Amniotic epithelial cell (primary cell): ENCODE results near the gene EXOC6B.
"Not testable (repeated sequence)": the region's sequence is repeated elsewhere in the genome, so short reads cannot be mapped to it uniquely, and the experiment has no call there.

Source experiments
- DNase-seq: peaks from one replicate; pipeline ENCODE4 v3.0.0-alpha.2; 2010; ENCODE audit warnings: low read depth

The EXOC6B gene

DNA sequence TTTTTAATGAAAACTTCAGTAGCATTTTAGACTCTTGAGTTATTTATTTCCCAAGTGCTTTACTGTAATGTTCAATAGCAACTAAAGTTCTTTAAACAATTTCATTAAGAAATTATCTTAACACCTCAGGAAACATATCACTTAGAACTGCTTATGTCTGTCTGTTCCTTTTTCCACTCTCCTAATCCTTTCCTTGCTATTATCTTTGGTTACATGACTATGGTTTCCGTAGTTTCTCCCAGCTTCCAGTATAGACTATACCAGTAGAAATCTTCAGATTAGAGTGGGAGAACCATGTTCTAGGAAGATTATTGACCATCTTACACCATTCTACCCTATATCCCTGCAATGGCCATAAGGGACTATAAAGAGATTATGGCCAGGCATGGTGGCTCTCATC is 280.0 kb downstream of the EXOC6B start:
- DNase-seq: no peak

DNA sequence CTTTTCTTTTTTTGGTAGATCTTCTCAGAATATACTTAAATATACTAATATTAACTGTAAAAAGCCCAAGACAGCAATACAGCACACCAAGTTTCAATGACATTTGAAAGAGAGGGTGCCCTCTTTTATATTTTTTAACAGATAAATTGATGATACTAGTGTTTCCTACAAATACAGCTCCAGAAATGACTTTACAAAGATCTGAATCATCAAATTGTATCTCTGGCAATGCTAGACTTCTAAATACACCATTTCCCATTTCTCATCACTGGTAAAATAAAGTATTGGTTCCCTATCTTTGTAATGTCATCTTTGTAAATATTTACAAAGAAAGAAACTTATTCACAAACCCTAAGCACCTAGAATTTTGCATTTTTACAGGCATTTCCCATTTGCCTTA is 281.3 kb downstream of the EXOC6B start:
- DNase-seq: no peak

DNA sequence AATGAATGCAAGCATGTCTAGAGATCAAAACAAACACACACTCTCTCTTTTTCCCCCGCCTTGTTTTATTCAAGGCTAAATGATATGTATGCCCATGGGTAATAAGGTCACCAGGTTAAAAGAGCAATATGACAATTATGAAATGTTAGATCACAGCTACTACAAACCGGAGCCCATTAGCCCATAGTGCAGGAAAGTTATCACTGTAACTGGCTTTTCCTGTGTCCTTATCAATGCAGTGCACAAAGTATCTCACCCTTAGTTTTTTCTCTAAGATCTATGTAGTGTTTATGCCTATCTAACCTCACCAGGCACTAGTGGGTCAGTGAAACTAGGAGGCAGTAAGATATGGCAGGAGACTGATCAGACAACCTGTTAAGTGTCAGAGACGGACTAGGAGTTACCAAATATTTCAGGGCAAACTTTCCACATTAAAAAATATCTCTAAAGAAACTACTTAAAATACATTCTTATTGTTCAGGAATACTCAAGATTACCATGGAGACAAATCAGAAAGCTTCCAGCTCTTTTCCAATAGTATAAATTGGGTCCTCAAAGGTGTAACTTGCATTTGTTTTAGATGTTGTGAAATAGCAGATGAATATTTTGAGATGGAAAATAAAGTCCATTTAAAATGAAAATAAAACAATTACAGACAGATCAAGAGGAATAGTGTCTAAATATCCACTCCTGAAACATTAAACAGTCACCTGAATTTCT is 282.2 kb downstream of the EXOC6B start:
- DNase-seq: no peak

DNA sequence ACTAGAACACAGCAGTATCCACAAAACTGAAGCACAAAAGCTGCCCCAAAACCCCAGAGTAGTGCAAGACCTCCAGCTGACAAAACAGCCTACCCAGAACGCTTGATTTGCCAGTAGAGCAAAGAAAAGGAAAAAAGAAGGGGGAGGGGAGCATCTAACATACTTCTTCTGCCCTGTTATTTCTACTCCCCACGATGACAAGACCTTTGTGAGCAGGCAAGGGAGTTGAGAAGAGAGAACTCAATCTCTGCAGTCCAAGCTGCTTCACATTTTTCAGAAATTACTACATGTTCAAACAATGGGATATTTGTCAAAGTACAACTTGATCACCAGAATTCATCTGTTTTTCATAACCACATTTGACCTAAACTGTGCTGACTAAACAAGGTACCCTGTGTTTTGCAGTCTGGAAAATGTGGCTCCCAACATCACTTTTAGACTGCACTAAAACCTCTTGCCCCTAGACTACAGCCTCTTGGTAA is 286.7 kb downstream of the EXOC6B start:
- DNase-seq: peak; percentile 55

DNA sequence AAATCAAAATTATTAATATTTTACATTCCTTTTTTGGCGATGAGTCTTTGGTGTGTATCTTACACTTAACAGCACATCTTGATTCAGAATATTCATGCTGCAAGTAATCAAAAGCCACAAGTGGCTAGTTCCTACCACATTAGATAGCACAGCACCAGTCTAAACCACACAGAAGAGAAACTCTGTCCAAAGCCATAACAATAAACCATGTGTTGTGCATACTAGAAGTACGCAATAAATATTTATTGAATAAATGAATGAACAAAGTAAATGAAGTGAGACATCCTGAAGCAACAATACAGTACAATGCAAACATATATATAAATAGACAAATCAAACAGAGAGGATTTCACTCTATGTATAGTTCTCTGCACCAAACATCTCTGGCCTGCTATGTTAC is 287.3 kb downstream of the EXOC6B start:
- peak; percentile 30 for DNase-seq

DNA sequence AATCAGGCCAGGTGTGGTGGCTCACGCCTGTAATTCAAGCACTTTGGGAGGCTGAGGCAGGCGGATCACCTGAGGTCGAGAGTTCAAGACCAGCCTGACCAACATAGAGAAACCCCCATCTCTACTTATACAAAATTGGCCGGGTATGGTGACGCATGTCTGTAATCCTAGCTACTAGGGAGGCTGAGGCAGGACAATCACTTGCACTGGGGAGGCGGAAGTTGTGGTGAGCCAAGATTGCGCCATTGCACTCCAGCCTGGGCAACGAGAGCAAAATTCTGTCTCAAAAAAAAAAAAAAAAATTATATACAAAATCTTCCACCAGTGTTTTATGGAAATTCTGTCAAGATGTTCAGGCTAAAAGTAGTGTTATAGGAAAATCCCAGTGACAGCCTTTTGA is 290.2 kb downstream of the EXOC6B start:
- not testable (repeated sequence) for DNase-seq

DNA sequence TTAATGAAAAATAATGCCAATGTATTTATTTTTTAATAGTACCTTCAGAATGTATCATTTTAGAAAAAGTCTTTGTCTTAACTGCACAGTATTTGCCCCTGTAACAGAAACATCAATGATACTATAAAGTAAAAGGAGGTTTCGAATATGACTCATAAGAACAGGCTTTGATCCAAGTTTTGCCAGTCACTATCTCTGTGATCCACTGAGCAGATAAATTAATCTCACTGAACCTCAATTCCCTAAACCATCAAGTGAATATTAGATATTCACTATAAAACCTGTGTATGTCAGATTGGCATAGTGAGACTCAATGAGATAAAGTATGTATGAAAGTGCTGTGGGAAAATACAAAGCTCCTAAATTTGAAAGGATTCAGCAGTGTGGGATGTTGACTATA is 292.1 kb downstream of the EXOC6B start:
- DNase-seq: peak; percentile 61

DNA sequence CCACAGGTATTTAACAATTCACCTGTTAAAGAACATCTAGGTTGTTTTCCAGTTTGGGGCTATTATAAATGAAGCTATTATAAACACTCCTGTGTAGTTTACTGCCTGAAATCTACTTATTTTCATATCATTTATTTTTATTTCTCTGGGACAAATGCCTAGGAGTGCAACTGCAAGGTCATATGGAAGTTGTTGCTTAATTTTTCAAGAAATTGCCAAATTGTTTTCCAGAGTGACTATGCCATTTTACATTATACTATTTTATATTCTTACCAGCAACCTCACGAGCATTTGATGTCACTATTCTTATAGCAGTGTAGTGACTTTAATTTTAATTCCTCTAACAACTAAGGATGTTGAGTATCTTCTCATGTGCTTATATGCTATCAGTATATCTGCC is 298.4 kb downstream of the EXOC6B start:
- no peak for DNase-seq

DNA sequence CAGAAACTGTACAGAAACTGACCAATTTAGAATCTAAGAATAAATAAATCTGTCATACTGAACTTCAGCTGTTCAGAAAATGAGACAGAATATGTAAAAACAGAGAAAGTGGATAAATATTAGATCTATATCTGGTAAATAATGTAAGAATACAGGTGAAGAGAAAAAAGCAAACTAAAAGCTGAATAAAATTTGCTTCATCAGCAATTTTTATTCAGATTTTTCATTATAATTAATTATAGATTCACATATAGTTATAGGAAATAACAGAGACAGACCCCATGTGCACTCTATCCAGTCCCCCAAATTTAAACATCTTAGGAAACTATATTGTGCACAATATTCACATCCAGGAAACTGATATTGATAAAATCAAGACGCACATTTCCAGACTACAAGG is 299.2 kb downstream of the EXOC6B start:
- DNase-seq: no peak

DNA sequence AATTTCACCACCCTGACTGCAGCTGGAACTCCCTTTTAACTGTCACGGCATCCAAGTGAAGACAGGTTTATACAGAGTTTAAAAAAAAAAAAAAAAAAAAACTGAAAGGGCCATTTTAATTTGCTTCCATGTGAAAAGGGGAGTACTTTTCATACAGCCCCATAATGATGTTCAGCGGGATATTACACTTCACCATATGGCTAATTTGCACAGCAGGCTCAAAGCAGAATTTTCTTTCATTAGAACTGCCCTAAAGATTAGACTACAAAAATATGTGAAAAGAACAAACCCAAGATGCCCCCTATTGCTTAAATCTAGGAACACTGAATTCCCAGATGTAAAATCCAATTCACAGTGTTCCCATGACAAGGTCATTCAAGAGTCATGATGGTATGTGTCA is 301.8 kb downstream of the EXOC6B start:
- no peak for DNase-seq

DNA sequence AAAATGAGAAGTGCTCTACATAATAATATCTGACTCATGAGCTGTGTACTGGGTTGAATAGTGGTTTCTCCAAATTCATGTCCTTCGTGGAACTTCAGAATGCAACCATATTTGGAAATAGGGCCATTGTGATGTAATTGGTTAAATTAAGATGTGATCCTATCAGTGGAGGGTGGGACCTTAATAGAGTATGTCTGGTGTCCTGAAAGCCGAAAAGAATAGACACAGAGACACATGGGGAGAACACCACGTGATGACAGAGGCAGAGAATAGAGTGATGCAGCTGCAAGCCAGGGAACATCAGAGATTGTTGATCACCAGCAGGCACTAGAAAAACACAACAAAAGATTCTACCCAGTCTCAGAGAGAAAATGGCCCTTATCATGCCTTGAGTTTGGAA is 310.1 kb downstream of the EXOC6B start:
- peak; percentile 37 for DNase-seq

DNA sequence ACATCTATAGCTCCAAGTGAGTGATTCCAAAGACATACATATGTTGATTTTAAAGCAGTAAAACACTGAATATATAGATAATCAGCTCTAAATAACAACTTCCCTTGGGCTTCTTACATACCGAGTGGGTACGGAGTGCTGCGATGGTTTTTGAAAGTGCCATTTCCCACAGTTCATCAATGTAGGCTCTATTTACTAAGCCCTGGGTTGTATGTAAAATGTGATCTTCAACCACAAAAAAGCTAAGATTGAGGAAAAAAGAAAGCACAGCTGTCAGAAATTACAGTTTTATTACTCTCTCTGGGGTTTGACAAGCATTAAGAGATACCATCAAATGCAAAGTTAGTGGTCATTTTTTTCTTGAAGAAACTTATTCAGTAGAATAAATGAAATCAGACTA is 312.8 kb downstream of the EXOC6B start:
- no peak for DNase-seq

DNA sequence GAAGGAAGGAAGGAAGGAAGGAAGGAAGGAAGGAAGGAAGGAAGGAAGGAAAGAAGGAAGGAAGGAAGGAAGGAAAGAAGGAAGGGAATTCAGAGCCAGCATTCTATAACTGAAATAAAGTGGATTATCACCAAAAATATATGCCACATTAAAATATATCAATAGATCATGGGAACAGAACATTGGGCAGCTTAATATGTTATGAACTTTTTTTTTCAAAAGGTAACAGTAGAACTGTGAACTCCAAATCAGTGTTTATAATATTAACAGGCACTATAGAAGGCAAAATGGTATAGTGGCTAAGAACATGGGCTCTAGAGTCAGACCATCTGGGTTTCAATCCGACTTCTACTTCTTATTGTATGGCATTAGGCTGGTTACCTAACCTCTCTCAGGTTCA is 313.5 kb downstream of the EXOC6B start:
- DNase-seq: no peak

DNA sequence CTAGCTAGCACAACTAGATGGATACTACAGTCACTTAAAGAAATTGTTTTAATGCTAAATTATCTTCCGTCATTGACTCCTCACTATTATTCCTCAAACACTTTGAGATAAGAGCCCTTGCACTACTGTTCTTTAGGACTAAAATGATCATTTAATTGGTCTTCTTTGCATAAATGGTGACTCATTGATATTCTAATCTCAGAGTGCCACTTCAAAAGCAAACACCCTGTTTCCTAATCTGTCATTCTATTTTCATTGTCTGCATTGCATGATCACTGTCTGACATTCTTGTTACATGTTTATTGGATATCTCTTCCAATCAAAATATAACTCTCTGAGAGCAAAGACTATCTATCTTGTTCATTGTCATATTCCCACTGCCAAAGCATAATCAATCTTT is 313.9 kb downstream of the EXOC6B start:
- no peak for DNase-seq

DNA sequence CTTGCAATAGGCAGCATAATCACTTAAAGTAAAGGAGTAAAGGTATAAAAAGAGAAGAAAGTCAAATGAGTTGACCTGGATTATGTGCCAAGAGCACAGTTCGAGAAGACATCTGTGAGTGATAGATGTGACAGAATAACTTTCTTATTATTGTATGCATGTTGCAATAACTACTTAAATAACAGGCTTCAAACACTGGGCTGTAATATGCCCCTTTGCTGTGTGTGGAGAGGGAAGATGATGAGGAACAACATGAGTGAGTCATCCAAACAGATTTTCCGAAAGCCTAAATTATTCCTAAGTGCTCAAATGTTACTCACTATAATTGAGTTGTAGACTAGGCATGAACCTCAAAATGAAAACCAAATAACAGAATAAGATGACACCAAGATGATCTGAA is 328.1 kb downstream of the EXOC6B start:
- peak; percentile 46 for DNase-seq

DNA sequence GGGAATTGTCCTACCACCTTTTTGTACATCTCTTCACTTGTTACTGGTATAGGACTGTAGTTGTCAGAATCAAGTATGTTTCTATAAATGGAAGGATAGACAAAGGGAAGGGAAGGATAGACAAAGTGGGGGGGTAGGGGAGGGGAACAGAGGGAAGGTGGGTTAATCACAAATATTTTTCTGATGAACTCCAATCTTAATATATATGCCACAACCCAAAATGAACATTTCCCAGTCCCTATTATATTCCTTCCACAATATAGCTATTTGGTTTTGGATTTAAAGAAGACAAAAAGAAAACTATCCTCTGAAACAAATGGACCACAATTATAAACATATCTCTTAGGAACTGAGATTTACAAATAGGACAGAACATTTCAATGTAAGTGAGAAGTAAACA is 329.4 kb downstream of the EXOC6B start:
- no peak for DNase-seq

DNA sequence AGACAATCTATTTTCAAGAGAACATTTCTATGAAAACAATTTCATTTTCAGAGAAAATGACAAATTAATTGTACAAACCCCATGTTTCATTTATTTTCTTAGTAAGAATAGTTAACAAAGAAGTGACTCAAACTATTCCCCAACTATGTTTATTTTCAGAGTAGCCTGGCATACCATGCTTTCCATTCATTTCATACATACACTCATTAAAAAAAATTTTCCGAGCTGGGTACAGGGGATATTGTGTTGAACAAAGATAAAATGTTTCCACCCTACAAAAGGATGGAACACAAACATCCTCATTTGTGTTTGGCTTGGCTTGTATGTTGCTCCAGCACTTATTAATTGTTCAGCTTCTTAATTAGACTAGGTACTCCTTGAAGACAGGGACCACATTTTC is 331.4 kb downstream of the EXOC6B start:
- DNase-seq: no peak

DNA sequence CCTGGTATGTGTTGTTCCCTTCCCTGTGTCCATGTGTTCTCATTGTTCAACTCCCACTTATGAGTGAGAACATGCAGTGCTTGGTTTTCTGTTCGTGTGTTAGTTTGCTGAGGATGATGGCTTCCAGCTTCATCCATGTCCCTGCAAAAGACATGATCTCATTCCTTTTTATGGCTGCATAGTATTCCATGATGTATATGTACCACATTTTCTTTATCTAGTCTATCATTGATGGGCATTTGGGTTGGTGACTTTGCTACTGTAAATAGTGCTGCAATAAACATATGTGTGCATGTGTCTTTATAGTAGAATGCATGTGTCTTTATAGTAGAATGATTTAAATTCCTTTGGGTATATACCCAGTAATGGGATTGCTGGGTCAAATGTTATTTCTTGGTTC is 341.2 kb downstream of the EXOC6B start:
- DNase-seq: not testable (repeated sequence)

DNA sequence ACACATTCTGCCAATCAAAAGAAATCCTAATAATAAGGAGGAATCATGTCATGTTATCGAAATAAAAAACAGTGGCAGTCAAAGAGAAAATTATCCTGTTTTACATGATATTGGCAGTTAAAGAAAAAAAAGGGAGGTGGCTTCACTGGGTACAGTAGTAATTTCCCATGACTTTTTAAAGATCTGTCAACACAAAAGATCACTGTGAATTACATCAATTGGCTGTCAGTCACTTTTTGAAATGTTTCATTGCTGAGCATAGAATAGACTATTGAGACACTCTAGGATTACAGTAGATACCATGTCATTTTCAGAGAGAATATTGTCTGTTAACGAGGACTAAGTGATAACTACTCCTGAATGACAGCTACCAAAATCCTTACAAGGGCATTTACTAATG is 342.5 kb downstream of the EXOC6B start:
- DNase-seq: no peak

DNA sequence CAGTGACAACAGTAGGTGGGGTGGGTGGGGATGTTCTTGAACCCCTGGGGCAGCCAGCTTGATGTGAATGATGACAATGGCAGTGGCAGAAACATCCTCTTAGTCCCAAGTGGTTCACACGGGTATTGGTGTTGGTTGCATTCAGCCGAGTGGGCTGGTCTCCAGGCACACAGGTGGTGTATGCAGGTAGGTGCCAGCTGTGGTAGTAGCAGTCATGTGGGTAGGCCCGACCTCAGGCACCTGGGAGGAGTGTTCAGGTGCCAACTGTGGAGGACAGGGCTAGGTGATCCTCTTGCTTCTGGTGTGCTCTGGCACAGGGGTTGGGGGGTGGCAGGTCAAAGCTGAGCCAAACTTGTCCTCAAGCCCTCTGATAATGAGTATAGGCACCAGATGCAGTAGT is 350.6 kb downstream of the EXOC6B start:
- no peak for DNase-seq

DNA sequence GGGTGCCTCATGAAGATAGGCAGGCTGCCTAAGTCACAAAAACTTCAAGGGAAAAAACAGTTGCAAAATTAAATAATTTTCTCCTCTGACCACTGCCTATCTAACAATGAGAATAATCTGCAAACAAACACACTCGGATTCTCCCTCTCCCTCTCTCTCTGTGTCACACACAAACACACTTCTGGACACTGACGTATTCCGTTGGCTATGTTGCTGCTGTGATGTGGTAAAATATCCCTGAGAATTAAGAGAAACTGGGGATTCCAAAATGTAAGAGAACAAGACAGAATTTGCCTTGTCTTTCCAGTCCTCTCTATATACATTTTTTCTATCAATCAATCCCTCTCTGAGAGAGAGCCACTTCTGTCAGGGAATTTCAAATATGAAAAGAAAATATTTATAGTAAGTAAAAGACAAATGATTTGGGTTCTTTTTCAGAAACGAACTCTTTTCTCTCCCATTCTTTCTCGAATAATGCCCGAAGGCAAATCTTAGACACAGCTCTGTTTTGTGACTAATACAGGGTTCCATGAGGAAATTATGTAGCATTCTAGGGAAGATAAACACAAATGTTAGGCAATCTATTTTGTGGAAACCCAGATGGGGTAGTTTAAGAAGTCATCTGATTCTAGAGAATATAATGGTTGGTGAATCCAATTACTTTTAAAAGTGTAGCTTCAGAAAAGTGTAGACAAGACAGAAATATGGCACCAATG is 367.9 kb downstream of the EXOC6B start:
- DNase-seq: peak; percentile 51

DNA sequence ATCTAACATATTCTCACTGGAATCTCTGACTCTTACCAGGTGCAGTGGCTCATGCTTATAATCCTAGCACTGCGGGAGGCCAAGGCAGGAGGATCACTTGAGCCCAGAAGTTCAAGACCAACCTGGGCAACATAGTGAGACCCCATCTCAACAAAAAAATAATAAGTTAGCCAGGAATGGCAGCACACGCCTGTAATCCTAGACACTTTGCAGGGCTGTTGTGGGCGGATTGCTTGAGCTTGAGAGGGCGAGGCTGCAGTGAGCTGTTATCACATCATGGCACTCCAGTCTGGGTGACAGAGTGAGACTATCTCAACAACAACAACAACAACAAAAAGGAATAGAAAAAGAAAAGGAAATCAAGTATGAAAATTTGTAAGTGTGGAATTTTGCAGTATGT is 371.6 kb downstream of the EXOC6B start:
- DNase-seq: no peak

DNA sequence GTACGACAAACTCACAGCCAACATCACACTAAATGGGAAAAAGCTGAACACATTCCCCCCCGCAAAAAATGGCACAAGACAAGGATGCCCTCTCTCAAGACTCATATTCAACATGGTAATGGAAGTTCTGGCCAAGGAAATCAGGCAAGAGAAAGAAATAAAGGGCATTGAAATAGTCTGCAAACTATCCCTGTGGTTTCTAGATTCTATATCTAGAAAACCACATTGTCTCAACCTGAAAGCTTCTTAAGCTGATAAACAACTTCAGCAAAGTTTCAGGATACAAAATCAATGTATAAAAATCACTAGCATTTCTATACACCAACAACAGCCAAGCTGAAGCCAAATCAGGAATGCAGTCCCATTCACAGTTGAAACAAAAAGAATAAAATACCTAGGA is 383.6 kb downstream of the EXOC6B start:
- DNase-seq: no peak

DNA sequence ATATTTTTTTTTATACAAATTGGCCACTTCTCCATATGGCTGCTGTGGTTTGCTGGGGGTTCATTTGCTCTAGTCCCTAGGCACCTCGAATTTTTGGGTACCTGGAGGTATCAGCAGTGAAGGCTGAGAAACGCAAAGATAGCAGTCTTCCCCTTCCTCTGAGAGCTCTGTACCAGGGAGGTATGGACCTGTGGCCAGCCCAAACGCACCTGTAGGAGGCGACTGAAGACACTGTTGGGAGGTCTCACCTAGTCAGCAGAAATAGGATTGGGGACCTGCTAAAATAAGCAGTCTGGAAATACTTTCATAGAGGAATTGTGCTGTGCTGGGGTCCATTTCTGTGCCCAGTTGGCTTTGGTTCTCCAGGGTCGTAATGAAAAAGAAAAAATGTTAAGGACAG is 385.9 kb downstream of the EXOC6B start:
- DNase-seq: no peak
